ENCODE results near the gene SLC40A1. TPM values are rescaled to one million over a fixed set of nuclear protein-coding genes. Genes with fewer than 3 reads are reported as not detected.

Gene SLC40A1
- total RNA-seq, 6 experiments from 2014 or later, result 101 to 289 (median 134) TPM

GRCh38 chr2:189566046-189566445, 14.5 kb downstream of the SLC40A1 start:
- H3K36me3 ChIP-seq, result peaks cover 0 to 79% (median 26%) of the 10 kb centered on the region in 4 donors
- no peak overlapping the region for H3K27ac ChIP-seq
- TF ChIP-seq CTCF (IDR thresholded peaks at IDR 0.05) (no peak), POLR2A (IDR thresholded peaks at IDR 0.05) (no peak)
- no peak overlapping the region for H3K4me3 ChIP-seq
- intact Hi-C loops (cut with DNase I), result no loop called here
- WGBS (ENCODE audit: insufficient coverage, low coverage, low lambda C conversion rate, missing lambda C conversion rate), result 64% methylated on average over 3 of the region's 3 CpGs
- no peaks in the 10 kb centered on the region for H3K9me3 ChIP-seq
- DNase-seq (no peak), ATAC-seq (no peak)
- H3K4me1 ChIP-seq, result peaks cover 0 to 71% (median 19%) of the 10 kb centered on the region in 4 donors
- H3K27me3 ChIP-seq, result no peaks in the 10 kb centered on the region

GRCh38 chr2:189561371-189562038, 19.1 kb downstream of the SLC40A1 start:
- H3K27me3 ChIP-seq, result no peaks in the 10 kb centered on the region
- no peak for DNase-seq
- peak overlapping the region in 1 of 3 donors; percentile 7 for H3K27ac ChIP-seq
- H3K9me3 ChIP-seq, result no peaks in the 10 kb centered on the region
- no peak for TF ChIP-seq CTCF (IDR thresholded peaks at IDR 0.05)
- TF ChIP-seq POLR2A (IDR thresholded peaks at IDR 0.05), result no peak
- peaks cover 0 to 54% (median 23%) of the 10 kb centered on the region in 4 donors for H3K36me3 ChIP-seq
- intact Hi-C loops (cut with DNase I), result no loop called here
- peak in 1 of 4 donors; percentile 6 for ATAC-seq
- WGBS (ENCODE audit: insufficient coverage, low coverage, low lambda C conversion rate, missing lambda C conversion rate), result 27% methylated on average over 6 of the region's 6 CpGs
- H3K4me3 ChIP-seq, result no peak overlapping the region
- H3K4me1 ChIP-seq, result peaks cover 0 to 63% (median 16%) of the 10 kb centered on the region in 4 donors

- Histone ChIP-seq H3K9me3 (no peaks in the 10 kb centered on the region), H3K4me1 (peaks cover 0 to 71% (median 18%) of the 10 kb centered on the region in 4 donors), H3K27ac (peak overlapping the region in 2 of 3 donors; percentile 11 to 52)
Observed at GRCh38 chr2:189560273-189560586, 20.4 kb downstream of the SLC40A1 start.

GRCh38 chr2:189559579-189560272, 20.9 kb downstream of the SLC40A1 start:
- 27% methylated on average over 2 of the region's 2 CpGs for WGBS (ENCODE audit: insufficient coverage, low coverage, low lambda C conversion rate, missing lambda C conversion rate)
- Histone ChIP-seq H3K4me1 (peaks cover 0 to 76% (median 18%) of the 10 kb centered on the region in 4 donors), H3K4me3 (no peak overlapping the region), H3K27me3 (no peaks in the 10 kb centered on the region), H3K27ac (peak overlapping the region in 2 of 3 donors; percentile 11 to 52), H3K9me3 (no peaks in the 10 kb centered on the region), H3K36me3 (peaks cover 0 to 37% (median 14%) of the 10 kb centered on the region in 4 donors)
- no peak for TF ChIP-seq POLR2A (IDR thresholded peaks at IDR 0.05)
- no peak for TF ChIP-seq CTCF (IDR thresholded peaks at IDR 0.05)
- DNase-seq, result peak in 1 of 3 donors; percentile 65
- intact Hi-C loops (cut with DNase I), result no loop called here
- peak; percentile 33 to 72 (median 70) for ATAC-seq

More at GRCh38 chr2:189560273-189560586, 20.4 kb downstream of the SLC40A1 start:
- ATAC-seq (no peak), DNase-seq (no peak)
- no peak overlapping the region for H3K4me3 ChIP-seq
- H3K27me3 ChIP-seq, result no peaks in the 10 kb centered on the region
- TF ChIP-seq POLR2A (IDR thresholded peaks at IDR 0.05) (no peak), CTCF (IDR thresholded peaks at IDR 0.05) (no peak)
- H3K36me3 ChIP-seq, result peaks cover 0 to 42% (median 18%) of the 10 kb centered on the region in 4 donors
- intact Hi-C loops (cut with DNase I), result no loop called here
